Cardiac septum (tissue), 1 donor: Measurements from ENCODE around the gene TTC34. TPM values are rescaled to one million over a fixed set of nuclear protein-coding genes. Genes with fewer than 3 reads are reported as not detected.
A peak's percentile ranks its signal among the peaks of the same experiment; 100 is the strongest.

ENCODE experiments used
- DNase-seq: peaks from one replicate; pipeline ENCODE4 v3.0.0-alpha.2; 2020; ENCODE audit warnings: low spot score
- intact Hi-C: fragments of 100-400 bp; cut with DNase I; formaldehyde crosslinking; loops from one replicate; pipeline ENCODE4 v1.14.0; 2022
- total RNA-seq: library from RNA; stranded (reverse); fragmentation: NEBNext Ultra II Directional; extraction: Animal tissue kit (Norgen Biotek cat#: 25700); gene quantifications from one replicate; pipeline ENCODE4 v1.2.1, GENCODE V29; 2021
- donor health status: DM: no; HTN: no; CAD: no.

Gene TTC34
- total RNA-seq, 1 donor from 2014 or later, result 0.35 TPM

GRCh38 chr1:2623571-2624337, 177.7 kb downstream of the TTC34 start:
- intact Hi-C loops, result no loop called here
- peak; percentile 33 for DNase-seq

- DNase-seq, result no peak
- intact Hi-C loops, result no loop called here
These were observed 183.5 kb downstream of the TTC34 start for GRCh38 chr1:2617971-2618470.

- intact Hi-C loops, result no loop called here
- peak; percentile 47 for DNase-seq
These were observed 187.3 kb downstream of the TTC34 start for GRCh38 chr1:2614145-2614544.

GRCh38 chr1:2612591-2613365, 188.7 kb downstream of the TTC34 start:
- intact Hi-C loops, result no loop called here
- peak; percentile 50 for DNase-seq

GRCh38 chr1:2611621-2612437, 189.7 kb downstream of the TTC34 start:
- DNase-seq, result peak; percentile 36

GRCh38 chr1:2611031-2611501, 190.4 kb downstream of the TTC34 start:
- intact Hi-C loops, result no loop called here
- DNase-seq, result peak; percentile 46

More at GRCh38 chr1:2611621-2612437, 189.7 kb downstream of the TTC34 start:
- intact Hi-C loops, result no loop called here

- DNase-seq, result peak; percentile 66
These were observed 191.2 kb downstream of the TTC34 start for GRCh38 chr1:2610036-2610959.

GRCh38 chr1:2609319-2610035, 192.0 kb downstream of the TTC34 start:
- DNase-seq, result peak; percentile 66
- intact Hi-C loops, result no loop called here

More at GRCh38 chr1:2610036-2610959, 191.2 kb downstream of the TTC34 start:
- intact Hi-C loops, result no loop called here

GRCh38 chr1:2607641-2608091, 193.8 kb downstream of the TTC34 start:
- intact Hi-C loops, result no loop called here
- peak; percentile 64 for DNase-seq

GRCh38 chr1:2606881-2607621, 194.4 kb downstream of the TTC34 start:
- DNase-seq, result peak; percentile 70
- intact Hi-C loops, result no loop called here

- intact Hi-C loops, result no loop called here
- peak; percentile 33 for DNase-seq
These were observed 195.1 kb downstream of the TTC34 start for GRCh38 chr1:2606396-2606880.

GRCh38 chr1:2605509-2606395, 195.7 kb downstream of the TTC34 start:
- DNase-seq, result peak; percentile 55
- intact Hi-C loops, result no loop called here

- intact Hi-C loops, result no loop called here
- peak; percentile 44 for DNase-seq
These were observed 196.5 kb downstream of the TTC34 start for GRCh38 chr1:2604844-2605508.

GRCh38 chr1:2604156-2604843, 197.2 kb downstream of the TTC34 start:
- intact Hi-C loops, result no loop called here
- peak; percentile 60 for DNase-seq
